CD4-positive, alpha-beta T cell treated with Interleukin-10 for 1 hour (primary cell): ENCODE data around the gene APOM.

Experiments used
- DNase-seq: peaks from one replicate; pipeline ENCODE4 v3.0.0-alpha.2; 2020

Gene APOM

DNA sequence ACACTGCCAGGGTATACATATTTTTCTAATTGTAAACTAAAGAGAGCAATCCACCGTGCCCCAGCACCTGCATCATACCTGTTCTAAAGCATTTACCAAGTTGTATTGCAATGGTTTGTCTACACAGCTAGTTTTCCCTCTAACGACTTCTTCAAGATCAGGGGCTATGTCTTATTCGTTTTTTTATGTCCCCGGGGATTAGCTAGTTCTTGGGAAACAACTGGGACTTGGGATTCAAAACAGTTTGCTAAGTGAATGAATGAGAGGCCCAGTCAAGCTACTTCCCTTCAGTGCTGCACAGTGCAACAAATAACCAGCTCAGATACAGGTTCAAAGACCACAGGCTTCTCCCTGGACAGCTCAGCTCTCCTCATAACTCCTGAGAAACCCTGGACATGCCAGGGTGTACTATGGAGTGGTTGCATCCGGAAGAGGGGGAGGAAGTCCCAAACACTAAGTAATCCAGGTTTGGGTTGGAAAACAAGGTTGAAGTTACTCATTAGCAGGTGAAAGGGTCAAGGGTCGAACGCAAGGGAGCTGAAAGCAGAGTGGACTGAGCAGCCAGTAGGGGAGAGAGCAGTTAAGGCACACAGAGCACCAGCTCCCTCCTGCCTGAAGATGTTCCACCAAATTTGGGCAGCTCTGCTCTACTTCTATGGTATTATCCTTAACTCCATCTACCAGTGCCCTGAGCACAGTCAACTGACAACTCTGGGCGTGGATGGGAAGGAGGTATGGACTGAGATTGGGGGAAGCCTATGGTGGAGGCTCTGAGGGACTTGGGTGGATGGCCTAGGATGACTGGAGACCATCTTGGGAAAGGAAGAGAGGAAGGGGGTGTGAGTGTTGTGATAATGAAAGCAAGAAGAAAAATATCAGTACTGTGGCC lies at the start of gene APOM:
TSS of gene APOM (plus strand) at position 546 of the 889 bp plus-strand sequence. CDS start at position 619, 73 bp downstream.
- no peak for DNase-seq

DNA sequence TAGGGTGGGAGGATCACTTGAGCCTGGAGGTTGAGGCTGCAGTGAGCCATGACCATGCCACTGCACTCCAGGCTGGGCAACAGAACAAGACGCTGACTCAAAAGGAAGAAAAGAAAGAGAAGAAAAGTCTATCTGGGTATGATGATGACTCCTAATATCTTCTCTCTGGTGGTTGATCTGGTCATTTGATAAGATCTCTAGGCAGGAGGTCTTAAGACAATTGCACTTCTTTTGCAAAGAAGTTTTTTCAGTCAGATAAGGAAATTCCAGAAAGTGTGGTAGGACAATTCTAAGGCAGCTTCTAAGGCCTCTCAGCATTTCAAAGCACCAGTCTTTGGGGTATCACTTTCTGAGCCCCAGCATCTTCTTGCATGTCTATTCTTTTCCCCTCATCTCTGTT lies 48.4 kb upstream of the APOM start:
- DNase-seq = no peak

DNA sequence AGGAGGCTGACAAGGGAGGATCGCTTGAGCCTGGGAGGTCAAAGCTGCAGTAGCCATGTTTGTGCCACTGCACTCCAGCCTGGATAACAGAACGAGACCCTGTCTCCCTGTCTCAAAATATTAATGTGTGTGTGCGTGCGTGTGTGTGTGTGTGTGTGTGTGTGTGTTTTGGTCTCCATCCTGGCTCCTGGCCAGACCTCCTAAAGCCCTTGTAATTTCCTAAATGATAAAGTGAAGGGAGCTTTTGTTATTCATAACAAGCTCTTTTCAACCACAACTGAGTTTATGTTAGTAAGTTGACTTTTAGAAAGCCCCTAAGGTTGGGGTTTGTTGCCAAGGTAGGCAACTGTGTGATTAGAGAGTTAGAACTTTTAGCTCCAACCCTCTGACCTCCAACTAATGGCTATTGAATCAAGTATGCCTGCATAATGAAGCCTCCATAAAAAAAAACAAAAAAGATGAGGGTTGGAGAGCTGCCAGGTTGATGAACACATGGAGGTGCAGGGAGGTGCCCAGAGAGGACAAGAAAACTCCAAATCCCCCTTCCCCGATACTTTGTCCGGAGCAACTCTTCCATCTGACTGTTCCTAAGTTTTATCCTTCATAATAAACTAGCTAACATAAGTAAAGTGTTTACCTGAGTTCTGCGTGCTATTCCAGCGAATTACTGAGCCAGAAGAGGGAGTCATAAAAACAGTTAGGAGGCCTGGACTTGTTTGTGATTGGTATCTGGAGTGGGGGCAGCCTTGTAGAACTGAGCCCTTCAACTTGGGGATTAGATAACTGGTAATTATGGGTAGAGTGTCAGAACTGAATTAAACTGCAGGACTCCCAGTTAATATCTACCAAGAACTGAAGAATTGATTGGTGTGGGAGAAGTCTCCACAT lies 45.9 kb upstream of the APOM start:
- no peak for DNase-seq

DNA sequence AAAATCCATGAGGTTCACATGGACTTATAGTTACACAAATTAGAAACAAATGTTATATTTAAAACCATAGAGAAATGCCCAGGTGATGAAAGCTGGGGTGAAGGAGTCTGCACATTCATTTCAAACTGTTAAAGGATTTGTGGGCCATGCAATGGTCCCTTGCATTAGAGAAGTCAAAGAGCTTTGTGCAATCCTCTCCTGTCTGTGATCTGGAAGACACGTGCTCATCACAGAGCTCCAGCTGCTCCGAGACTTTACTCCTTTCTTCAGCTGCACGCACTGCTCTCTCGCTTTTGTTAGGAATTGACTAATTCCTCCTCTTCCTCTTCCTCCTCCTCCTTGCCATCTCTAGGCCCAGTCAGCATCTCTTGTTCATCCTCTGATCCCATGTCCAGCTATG lies 44.7 kb upstream of the APOM start:
- DNase-seq = no peak

GRCh38 chr6:31614075-31614619 lies 41.5 kb upstream of the APOM start:
- DNase-seq = no peak

GRCh38 chr6:31614684-31615578 lies 40.8 kb upstream of the APOM start, which contains the start of gene AIF1:
TSS of gene AIF1 (plus strand) at chr6:31615234. CDS start at chr6:31615330, 96 bp downstream.
- DNase-seq = no peak

- DNase-seq = no peak
These were observed 39.9 kb upstream of the APOM start for GRCh38 chr6:31615748-31616147.

- DNase-seq = no peak
These were observed 38.7 kb upstream of the APOM start for GRCh38 chr6:31617010-31617409.

- DNase-seq = peak; percentile 98
These were observed 35.7 kb upstream of the APOM start for GRCh38 chr6:31619805-31620585.

DNA sequence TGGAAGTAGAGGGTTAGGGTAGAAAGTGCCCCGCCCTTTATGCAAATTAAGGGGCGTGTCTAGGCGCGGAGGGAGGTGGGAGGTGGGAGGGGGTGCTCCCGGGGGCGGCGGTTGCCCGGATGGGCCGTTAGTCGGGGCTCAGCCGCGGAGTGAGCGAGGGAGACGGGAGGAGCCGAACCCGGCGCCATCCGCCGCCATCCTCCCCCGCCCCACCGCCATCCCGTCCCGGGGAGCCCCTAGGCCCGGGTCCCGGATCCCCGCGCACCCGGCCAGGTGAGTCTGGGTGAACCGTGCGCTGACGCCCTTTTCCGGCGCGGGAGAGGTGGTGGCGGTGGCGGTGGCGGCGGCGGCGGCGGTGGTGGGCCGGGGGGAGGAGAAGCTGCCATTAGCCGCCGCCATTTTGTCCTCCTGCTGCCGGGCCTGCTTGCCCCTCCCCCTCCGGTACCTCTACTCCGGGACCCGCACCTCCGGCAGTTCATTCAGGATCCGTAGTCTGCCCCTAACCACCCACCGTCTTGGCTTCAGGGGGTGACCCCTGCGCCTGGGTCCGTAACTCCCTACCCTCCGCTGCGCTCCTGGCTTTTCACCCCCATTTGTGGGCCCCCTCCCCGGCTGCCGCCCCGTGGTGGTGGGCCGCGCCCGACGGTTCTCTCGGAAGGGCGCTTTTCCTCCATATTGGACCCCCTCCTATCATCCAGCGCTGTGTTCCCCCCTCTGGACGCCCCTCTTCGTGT lies 34.9 kb upstream of the APOM start, which contains the start of gene PRRC2A:
TSS of gene PRRC2A (plus strand) at position 130 of the 734 bp plus-strand sequence. CDS start 2,075 bp downstream, outside the sequence.
- DNase-seq = no peak

DNA sequence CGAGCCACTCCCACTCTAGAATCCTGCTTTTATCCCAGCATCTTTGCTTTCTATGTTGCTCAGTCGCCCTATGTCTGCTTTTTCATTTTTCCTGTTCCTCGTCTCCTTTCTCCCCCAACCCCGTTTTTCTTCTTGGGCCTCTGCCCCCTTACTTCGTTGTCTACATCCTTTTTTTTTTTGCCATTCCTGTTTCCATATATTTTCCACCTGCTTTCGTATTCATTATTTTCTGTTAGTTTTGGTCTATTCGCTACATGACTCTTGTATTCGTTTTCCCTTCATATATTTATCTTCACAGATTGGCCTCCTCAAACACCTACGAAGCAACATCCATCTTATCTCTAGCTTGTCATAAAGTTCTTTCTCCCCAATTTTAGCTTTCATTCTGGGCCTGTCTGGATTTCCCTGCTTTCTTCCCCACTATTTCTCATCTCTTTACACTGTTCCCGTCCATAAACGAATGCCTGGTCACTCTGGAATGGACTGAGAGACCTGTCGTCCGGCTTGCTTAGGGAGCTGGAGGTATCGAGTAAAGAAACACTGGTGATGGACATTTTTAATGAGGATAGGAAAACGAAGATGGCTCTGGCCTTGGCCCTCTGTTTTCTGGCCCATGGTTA lies 34.3 kb upstream of the APOM start:
- no peak for DNase-seq

- DNase-seq = no peak
These were observed 33.7 kb upstream of the APOM start for GRCh38 chr6:31621991-31622390.

DNA sequence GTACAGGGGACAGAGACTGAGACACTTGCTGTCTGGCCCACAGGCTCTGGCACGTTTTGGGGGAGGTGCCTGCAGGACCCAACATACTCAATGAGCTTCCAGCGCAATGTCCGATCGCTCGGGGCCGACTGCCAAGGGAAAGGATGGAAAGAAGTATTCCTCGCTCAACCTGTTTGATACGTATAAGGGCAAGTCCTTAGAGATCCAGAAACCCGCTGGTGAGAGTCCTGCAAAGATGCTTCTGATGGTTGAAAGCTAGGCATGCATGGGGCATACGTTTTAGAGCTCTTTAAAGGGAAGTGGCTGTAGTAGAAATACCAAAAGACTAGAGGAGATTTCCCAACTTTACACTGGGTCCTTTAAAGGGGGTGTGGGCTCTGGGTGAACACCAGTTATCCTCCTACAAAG lies 33.0 kb upstream of the APOM start:
- no peak for DNase-seq

- no peak for DNase-seq
These were observed 31.6 kb upstream of the APOM start for GRCh38 chr6:31624070-31624469.

GRCh38 chr6:31626952-31627351 lies 28.7 kb upstream of the APOM start:
- DNase-seq = no peak

DNA sequence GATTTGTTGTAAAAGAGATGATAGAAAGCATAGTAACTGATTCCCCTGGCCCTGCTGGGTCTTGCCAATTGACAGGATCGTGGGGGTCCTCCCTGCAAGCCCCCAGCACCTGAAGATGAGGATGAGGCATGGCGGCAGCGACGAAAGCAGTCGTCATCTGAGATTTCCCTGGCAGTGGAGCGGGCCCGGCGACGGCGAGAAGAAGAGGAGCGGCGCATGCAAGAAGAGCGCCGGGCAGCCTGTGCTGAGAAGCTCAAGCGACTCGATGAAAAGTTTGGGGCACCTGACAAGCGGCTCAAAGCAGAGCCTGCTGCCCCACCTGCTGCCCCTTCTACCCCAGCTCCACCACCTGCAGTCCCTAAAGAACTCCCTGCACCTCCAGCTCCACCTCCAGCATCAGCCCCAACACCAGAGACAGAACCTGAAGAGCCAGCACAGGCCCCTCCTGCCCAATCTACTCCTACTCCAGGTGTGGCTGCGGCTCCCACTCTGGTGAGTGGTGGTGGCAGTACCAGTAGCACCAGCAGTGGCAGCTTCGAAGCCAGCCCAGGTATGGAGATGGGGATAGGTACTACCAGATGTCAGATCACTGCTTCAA lies 27.9 kb upstream of the APOM start:
- DNase-seq = no peak

DNA sequence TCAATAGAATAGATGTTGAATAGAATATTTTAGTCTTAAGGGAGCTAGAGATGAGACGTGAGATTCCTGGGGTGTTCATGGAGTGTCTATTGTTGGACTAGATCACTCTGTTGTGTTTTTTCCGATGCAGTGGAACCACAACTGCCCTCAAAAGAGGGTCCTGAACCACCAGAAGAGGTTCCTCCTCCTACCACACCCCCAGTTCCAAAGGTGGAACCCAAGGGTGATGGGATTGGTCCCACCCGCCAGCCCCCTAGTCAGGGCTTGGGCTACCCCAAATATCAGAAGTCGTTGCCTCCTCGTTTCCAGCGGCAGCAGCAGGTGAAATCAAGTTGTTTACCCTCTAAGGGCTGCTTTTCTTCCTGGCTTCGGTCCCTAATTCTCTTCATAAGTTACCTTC lies 26.7 kb upstream of the APOM start:
- no peak for DNase-seq

DNA sequence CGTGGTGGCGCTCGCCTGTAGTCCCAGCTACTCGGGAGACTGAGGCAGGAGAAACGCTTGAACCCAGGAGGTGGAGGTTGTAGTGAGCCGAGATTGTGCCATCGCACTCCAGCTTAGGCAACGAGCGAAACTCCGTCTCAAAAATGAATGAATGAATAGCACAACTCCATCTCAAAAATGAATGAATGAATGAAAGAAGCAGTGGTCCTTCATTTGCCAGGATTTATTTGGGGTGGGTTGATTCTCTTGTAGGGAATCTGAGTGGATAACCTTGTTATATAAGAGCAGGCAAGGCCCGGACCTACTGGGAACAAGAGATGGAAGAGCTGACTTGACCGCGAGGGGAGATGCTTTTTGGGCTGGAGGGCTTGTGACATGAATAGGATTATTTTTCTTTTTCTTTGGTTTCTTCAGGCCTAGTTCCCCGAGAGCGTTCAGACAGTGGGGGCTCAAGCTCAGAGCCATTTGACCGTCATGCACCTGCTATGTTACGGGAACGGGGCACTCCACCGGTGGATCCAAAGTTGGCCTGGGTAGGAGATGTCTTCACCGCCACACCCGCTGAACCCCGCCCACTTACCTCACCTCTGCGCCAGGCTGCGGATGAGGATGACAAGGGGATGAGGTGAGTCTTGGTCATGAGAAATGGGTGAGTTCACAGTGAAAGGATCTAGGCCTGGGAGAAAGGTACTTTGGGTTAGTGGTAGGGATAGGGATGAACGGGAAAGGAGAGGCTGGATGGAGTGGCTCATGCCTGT lies 25.3 kb upstream of the APOM start:
- no peak for DNase-seq

DNA sequence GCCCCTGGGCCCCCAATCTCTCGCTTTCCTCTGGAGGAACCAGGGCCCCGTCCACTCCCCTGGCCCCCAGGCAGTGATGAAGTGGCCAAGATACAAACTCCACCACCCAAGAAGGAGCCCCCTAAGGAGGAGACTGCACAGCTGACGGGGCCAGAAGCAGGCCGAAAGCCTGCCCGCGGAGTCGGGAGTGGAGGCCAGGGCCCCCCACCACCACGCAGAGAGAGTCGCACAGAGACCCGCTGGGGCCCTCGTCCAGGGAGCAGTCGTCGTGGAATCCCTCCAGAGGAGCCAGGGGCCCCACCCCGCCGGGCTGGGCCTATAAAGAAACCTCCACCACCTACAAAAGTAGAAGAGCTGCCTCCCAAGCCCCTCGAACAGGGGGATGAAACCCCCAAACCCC lies 24.5 kb upstream of the APOM start:
- DNase-seq = no peak
